NCI-H128 (cell line): ENCODE measurements around the gene NSG1.

ENCODE experiments used
- DNase-seq: peaks from one replicate; lab custom pipeline; 2025; ENCODE audit not compliant: unreplicated experiment; lab: John Stamatoyannopoulos, UW

The NSG1 gene

DNA sequence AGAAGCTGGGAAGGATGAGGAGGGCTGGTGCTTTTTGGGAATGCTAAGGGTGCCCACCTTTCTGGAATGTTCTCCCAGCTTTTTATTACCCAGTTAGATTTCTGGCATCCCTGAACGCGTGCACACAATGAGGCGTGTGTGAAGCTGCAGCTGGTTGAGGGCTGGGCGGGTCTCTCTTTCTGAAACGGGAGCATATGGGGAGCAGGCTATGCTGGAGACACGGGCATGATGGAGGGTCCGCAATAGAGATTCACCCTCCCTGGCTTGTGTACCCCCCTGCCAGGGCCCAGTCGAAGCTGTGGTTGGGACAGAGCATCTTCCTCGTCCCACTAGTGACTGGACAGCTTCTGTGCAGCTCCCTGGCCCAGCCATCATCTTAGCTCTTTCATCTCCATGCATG lies 8.5 kb downstream of the NSG1 start:
- DNase-seq = no peak

- peak; percentile 16 for DNase-seq
These were observed 9.1 kb downstream of the NSG1 start for GRCh38 chr4:4395849-4396627.

DNA sequence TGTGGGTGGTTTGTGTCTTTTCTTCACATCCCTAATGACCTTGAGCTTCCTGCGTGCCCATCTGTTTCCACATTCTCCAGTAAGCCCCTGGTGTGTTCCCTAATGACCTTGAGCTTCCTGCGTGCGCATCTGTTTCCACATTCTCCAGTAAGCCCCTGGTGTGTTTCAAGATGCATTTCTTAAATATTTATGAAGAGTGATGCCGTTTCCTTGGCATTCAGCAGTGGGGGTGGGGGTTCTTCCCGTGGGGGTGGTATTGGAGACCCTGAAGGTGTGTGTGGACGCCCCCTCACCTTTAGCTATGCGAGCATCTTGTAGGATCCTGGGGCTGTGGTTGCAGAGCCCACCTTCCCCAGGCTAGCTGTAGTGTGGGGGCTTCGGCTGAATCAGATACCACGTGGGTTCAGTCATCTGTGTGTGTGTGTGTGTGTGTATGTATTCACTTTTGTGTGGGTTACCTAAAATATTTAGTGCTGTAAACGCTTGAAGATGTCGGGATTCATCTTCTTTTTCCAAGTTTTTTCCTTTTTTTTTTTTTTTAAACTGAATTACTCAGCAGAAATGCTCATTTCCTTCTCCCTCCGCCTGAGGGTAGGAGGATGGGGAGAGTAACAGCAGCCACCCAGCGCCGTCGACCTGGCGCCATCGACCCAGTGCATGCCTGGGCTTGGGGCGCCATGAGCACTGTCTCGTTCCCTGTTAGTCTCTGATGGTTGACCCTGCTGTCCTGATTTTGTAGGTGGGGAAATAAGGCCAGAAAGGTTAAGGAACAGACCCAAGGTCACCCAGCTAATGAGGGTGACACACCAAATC lies 9.9 kb downstream of the NSG1 start:
- no peak for DNase-seq

DNA sequence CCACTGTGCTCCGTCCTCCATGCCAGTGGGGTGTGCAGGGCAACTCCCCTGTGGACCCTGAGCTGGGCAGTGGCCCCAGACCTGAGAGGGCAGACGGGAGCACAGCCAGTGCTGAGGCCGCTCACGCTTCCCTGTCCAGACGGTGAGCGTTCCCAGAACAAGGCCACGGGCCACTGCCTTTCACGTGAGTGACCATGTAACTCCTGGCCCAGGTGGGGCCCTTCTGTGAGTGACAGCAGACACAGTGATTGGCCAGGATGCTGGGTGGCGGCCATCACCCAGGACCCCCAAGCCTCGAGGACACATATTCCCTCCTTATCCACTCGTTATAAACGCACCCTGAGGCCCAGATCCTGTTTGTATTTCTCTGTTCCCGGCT lies 10.5 kb downstream of the NSG1 start:
- DNase-seq = no peak

GRCh38 chr4:4398430-4398829 lies 11.5 kb downstream of the NSG1 start:
- no peak for DNase-seq

DNA sequence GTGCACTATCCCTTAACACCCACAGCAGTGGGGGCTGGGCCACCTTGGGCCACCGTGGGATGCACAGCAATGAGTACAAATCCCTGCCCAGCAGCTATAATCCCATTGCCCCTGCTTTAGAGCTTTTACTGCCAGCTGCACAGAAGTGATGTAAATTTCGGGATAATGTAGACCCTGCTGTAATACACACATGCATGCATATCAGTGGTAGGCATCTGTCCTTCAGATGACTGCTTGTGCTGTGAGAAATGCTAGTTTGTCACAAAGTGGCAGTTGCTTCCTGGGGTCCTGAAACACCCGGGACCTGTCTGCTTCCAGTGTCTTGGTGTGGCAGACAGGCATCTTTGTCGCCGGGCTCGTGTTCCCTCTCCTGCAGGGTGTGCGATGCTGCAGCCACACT lies 14.1 kb downstream of the NSG1 start:
- no peak for DNase-seq

DNA sequence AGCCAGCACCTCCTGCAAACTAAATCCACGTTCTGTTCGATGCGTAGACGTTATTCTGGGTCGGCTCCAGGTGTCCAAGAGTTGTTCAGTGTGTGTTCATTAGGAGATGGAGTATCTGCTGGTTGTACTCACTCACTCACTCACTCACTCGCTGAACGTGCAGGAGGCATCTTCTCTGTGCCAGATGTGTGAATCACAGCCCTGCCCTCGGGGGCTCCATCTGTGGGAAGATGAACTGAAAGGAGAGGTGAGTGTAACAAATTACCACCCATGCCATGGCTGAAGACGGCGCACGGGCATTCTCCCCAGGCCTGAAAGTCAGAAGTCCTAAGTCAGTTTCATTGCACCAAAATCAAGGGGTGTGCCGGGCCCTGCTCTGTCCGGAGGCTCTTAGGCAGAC lies 16.1 kb downstream of the NSG1 start:
- DNase-seq = no peak

DNA sequence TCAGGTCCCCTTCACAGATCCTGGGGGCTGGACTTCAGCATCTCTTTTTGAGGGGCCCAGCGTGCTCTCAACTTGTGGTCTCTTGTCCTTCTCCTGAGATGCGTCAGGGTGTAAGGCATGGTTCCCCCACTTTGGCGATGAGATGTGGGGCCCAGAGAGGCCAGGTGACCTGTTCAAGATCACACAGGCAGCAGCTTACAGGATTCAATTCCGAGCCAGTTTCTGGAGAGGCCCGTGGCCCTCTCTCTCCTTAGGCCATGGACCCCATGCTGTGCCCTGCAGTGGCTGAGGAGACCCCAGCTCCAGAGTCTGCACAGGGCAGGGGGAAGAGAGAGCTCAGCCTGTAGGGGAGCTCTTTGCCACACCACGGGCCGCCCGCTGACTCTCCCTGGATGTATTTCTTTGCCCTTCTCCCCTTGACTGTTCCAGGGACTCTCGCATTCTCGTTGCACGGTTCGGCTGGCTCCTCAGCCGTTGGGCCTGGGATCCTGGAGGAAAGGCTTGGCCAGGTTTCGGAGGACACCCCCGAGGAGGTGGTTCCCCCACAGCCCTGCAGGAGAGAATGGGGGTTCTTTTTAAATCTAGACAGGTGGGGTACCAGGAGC lies 18.6 kb downstream of the NSG1 start:
- DNase-seq = no peak

GRCh38 chr4:4406455-4407298 lies 19.8 kb downstream of the NSG1 start:
- no peak for DNase-seq

GRCh38 chr4:4407299-4408131 lies 20.6 kb downstream of the NSG1 start:
- DNase-seq = no peak

DNA sequence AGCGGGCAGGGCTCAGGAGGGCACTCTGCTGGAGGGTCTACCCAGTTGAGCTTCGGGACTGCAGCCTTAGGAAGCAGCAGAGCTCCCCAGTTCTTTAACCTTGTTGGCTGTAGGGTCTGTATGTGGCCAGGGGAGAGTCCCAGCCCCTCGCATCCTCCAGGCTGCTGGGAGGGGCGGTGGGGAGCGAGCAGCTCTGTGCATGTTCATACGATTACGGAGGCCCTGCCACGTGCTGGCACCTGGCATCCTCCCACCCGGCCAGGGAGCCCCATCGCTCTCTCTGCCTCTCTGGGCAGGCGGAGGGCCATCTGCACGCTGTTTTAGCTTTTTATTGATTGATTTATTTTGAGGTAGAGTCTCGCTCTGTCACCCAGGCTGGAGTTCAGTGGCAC lies 21.2 kb downstream of the NSG1 start:
- no peak for DNase-seq

- DNase-seq = no peak
These were observed 21.9 kb downstream of the NSG1 start for GRCh38 chr4:4408576-4409335.

- no peak for DNase-seq
These were observed 22.7 kb downstream of the NSG1 start for GRCh38 chr4:4409416-4410115.

GRCh38 chr4:4410271-4410670 lies 23.4 kb downstream of the NSG1 start:
- no peak for DNase-seq

- no peak for DNase-seq
These were observed 25.0 kb downstream of the NSG1 start for GRCh38 chr4:4411906-4412305.

DNA sequence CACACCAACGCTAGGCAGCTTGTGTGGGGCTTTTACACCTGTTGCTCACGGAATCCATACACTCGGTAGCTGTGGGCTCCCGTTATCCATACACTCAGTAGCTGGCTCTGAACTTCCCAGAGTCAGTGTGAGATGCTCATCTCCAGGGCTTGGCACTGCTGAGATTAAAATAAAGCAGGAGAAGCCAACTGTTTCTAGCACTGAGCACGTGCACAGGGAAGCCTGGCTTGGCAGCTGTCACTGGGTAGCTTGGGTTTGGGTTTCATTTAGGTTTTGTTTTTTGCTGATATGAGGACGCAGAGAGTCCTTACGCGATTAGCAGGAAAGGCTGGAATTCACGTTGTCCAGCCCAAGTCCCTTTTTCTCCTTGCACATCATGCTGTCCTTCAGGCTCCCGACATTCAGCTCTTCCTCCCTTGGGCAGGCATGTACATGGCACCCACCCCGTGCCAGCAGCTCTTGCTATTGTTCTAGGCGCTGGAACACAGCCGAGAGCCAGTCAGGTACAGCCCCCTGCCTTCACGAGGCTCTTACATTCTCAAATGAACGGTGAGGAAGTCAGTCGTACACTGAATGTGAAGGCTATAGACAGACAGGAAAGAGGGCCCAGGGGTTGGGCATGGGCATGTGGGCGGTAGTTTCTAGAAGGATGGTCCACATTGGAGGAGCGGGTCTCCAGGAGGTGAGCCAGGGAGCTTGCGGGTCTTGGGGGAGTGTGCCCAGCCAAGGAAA lies 25.9 kb downstream of the NSG1 start:
- no peak for DNase-seq

DNA sequence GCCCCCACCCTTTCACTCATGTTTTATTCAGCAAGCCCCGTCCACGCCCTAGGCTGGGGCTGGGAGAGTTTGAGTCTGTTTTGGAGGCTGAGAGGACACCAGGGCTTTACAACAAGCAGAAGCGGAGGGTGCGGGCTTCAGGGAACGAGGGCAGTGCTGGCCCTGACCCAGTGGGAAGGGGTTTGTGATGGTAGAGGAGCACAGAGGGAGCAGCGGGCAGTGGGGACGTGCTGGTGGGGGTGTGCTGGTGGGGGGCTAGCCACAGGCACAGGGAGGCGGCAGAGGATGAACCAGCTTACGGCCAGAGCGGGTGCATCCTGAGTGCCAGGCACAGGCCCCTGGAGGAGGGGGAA lies 26.4 kb downstream of the NSG1 start:
- DNase-seq = no peak

DNA sequence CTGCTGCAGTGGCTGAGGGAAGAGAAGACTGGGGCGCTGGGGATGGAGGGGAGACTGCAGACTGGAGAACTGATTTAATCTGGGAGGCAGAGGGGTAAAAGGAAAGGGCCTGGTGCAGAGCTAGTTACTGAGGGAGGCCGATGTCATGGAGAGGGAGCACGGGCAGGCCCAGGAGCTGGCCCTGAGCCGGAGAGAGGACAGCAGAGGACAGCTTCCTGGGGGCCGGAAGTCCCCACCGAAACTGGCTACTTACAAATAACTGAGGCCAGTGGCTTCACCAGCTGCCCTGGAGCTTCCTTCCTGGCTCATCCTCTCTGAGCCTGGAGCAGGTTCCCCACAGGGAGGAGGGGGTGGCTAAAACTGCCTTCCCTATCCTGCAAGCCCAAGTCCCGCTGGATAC lies 26.9 kb downstream of the NSG1 start:
- DNase-seq = no peak
